PC-9 (cell line): ENCODE data around the gene RAB11B. TPM values are rescaled to one million over a fixed set of nuclear protein-coding genes. Genes with fewer than 3 reads are reported as not detected.
"Not testable (repeated sequence)": the region's sequence is repeated elsewhere in the genome, so short reads cannot be mapped to it uniquely, and the experiment has no call there.

Source experiments
- BruUV-seq: library from RNA; stranded (reverse); fragments of 400-500 nt; replicated peaks from 2 replicates; lab custom pipeline; 2021; lab: Mats Ljungman, UMichigan
- CTCF ChIA-PET: fragments of 300-600 bp; sonication (Branson Sonifier 250); formaldehyde crosslinking; loops from one replicate; lab custom pipeline; 2022; ENCODE audit warnings: antibody characterized with exemption; lab: Charles Lee
- POLR2A ChIA-PET: fragments of 300-600 bp; sonication (Branson Sonifier 250); formaldehyde crosslinking; loops from one replicate; lab custom pipeline; 2022; ENCODE audit warnings: antibody characterized with exemption; ENCODE audit not compliant: unreplicated experiment; lab: Charles Lee
- DNase-seq, 2 experiments: peaks; one replicate each; pipeline versions ENCODE4 v3.0.0 to v3.0.0-alpha.2; 2015 to 2022; ENCODE audit warnings: mixed read lengths in 1 of 2
- H2AFZ ChIP-seq: fragments of 200-600 bp; sonication (generic); 2 replicates; pipeline ENCODE4 v1.8.1; 2017; ENCODE audit warnings: antibody characterized with exemption
- H3F3A ChIP-seq: fragments of 200-600 bp; sonication (generic); 2 replicates; pipeline ENCODE4 v1.8.1; 2017; ENCODE audit warnings: antibody characterized with exemption, mild to moderate bottlenecking, low read depth; ENCODE audit not compliant: insufficient read depth
- H3K27ac ChIP-seq: fragments of 200-600 bp; sonication (generic); 2 replicates; pipeline ENCODE4 v1.6.1; 2016; ENCODE audit warnings: mixed run types
- H3K27me3 ChIP-seq: fragments of 200-600 bp; sonication (generic); 2 replicates; pipeline ENCODE4 v1.6.1; 2016; ENCODE audit warnings: low read depth, mixed run types; ENCODE audit not compliant: insufficient read depth
- H3K36me3 ChIP-seq: fragments of 200-600 bp; sonication (generic); 2 replicates; pipeline ENCODE4 v1.6.1; 2016; ENCODE audit warnings: low read depth, mixed run types
- H3K4me1 ChIP-seq: fragments of 200-600 bp; sonication (generic); replicated peaks from 2 replicates; pipeline ENCODE4 v1.6.1; 2016; ENCODE audit warnings: mixed run types; ENCODE audit not compliant: insufficient read depth
- H3K4me2 ChIP-seq: fragments of 200-600 bp; sonication (generic); 2 replicates; pipeline ENCODE4 v1.6.1; 2017; ENCODE audit warnings: mixed run types
- H3K4me3 ChIP-seq: fragments of 200-600 bp; sonication (generic); 2 replicates; pipeline ENCODE4 v1.6.1; 2016; ENCODE audit warnings: mixed run types
- H3K79me2 ChIP-seq: fragments of 200-600 bp; sonication (generic); 2 replicates; pipeline ENCODE4 v1.6.1; 2017; ENCODE audit warnings: low read depth, mixed run types
- H3K9me2 ChIP-seq: fragments of 200-600 bp; sonication (generic); 2 replicates; pipeline ENCODE4 v1.8.1; 2017; ENCODE audit warnings: mild to moderate bottlenecking; ENCODE audit not compliant: insufficient read depth
- H3K9me3 ChIP-seq: fragments of 200-600 bp; sonication (generic); 2 replicates; pipeline ENCODE4 v1.8.1; 2016; ENCODE audit warnings: low read depth; ENCODE audit not compliant: insufficient read depth
- H4K20me1 ChIP-seq: fragments of 200-600 bp; sonication (generic); 2 replicates; pipeline ENCODE4 v1.8.1; 2017; ENCODE audit not compliant: insufficient read depth
- CTCF ChIP-seq: fragments of 200-600 bp; sonication (generic); conservative IDR thresholded peaks from 2 replicates; pipeline ENCODE4 v1.6.1; 2017; ENCODE audit warnings: mixed run types, antibody characterized with exemption, mild to moderate bottlenecking, moderate library complexity
- EZH2 ChIP-seq: fragments of 200-600 bp; sonication (generic); IDR thresholded peaks from 2 replicates; pipeline ENCODE4 v1.8.0; 2017; ENCODE audit warnings: antibody characterized with exemption, low read depth
- intact Hi-C: fragments of 100-400 bp; cut with micrococcal nuclease; formaldehyde crosslinking; loops from one replicate; pipeline ENCODE4 v1.10.0; 2022; ENCODE audit not compliant: unreplicated experiment
- total RNA-seq: library from RNA; stranded (reverse); gene quantifications from 2 replicates; pipeline ENCODE4 v1.2.3, GENCODE V29; 2021

RAB11B gene
- total RNA-seq, 1 experiment from 2014 or later = 126 TPM

DNA sequence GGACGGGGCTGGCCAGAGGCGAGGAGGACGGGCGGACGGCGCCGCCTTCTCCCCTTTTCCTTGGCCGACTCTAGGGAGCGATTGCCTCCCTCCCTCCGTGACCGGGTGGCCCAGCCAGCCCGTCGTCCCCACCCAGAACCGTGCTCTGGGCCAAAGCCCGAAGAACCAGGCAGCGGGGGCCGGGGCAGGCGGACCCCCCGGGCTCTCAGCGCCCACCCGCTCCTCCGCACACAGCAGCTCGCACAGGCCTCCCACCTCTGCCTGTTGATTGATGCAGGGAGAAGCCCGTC, 13.6 kb downstream of the RAB11B start:
- CTCF ChIA-PET = no interaction called here
- no peak overlapping the region for H3K27ac ChIP-seq
- BruUV-seq = TSS peak; percentile 28

GRCh38 chr19:8404391-8405151, 14.4 kb downstream of the RAB11B start:
- Histone ChIP-seq H3K4me1 (no peaks in the 10 kb centered on the region), H2AFZ (no peak overlapping the region), H3F3A (peaks cover 20% of the 10 kb centered on the region; the same call in 1 of the 2 replicates), H3K36me3 (peaks cover 8% of the 10 kb centered on the region; the same call in 1 of the 2 replicates), H3K9me2 (no peaks in the 10 kb centered on the region), H4K20me1 (peaks cover 23% of the 10 kb centered on the region), H3K9me3 (no peaks in the 10 kb centered on the region), H3K4me2 (no peak overlapping the region), H3K79me2 (peaks cover under 1% of the 10 kb centered on the region; the same call in 1 of the 2 replicates), H3K4me3 (no peak overlapping the region), H3K27ac (no peak overlapping the region), H3K27me3 (no peaks in the 10 kb centered on the region)
- intact Hi-C loops = no loop called here
- no TSS peak for BruUV-seq
- no peak for DNase-seq
- POLR2A ChIA-PET = no interaction called here
- CTCF ChIA-PET = interaction anchor here (0.8 to 0.9 kb wide), 2 partner anchors 50 to 175 kb away, joined by 3 to 4 read pairs; no protein-coding TSS in a partner anchor
- TF ChIP-seq CTCF (no peak), EZH2 (no peak)

More for the DNA sequence above, 13.6 kb downstream of the RAB11B start:
- no peak for DNase-seq
- intact Hi-C loops = no loop called here
- Histone ChIP-seq H3F3A (peaks cover 20% of the 10 kb centered on the region; the same call in 1 of the 2 replicates), H4K20me1 (peaks cover 31% of the 10 kb centered on the region), H3K4me2 (no peak overlapping the region), H2AFZ (no peak overlapping the region), H3K4me3 (no peak overlapping the region), H3K4me1 (no peaks in the 10 kb centered on the region), H3K27me3 (no peaks in the 10 kb centered on the region), H3K9me2 (no peaks in the 10 kb centered on the region), H3K36me3 (peaks cover 8% of the 10 kb centered on the region; the same call in 1 of the 2 replicates), H3K9me3 (no peaks in the 10 kb centered on the region), H3K79me2 (peaks cover 6% of the 10 kb centered on the region; the same call in 1 of the 2 replicates)
- TF ChIP-seq EZH2 (no peak), CTCF (no peak)
- POLR2A ChIA-PET = interaction anchor here (0.9 kb wide), 1 partner anchor 48 kb away, joined by 4 read pairs; no protein-coding TSS in a partner anchor

DNA sequence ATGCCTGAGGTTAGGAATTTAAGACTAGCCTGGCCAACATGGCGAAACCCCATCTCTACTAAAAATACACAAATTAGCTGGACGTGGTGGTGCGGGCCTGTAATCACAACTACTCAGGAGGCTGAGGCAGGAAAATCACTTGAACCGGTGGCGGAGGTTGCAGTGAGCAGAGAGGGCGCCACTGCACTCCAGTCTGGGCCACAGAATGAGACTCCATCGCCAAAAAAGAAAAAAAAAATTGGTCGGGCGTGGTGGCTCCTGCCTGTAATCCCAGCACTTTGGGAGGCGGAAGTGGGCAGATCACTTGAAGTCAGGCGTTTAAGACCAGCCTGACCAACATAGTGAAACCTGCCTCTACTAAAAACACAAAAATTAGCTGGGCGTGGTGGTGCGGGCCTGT, 20.6 kb downstream of the RAB11B start:
- CTCF ChIA-PET = interaction anchor here (0.6 kb wide), 1 partner anchor 74 kb away, joined by 3 read pairs; no protein-coding TSS in a partner anchor
- H3K79me2 ChIP-seq, H3K9me2 ChIP-seq, DNase-seq, H3K4me1 ChIP-seq, H3K36me3 ChIP-seq, BruUV-seq, H4K20me1 ChIP-seq, H3K27ac ChIP-seq, H3K4me3 ChIP-seq, H3K27me3 ChIP-seq, H3K9me3 ChIP-seq, H2AFZ ChIP-seq, H3K4me2 ChIP-seq: not testable (repeated sequence)
- intact Hi-C loops = loop anchor here (5.0 to 10.0 kb wide), 2 partner anchors 47 to 74 kb away; no protein-coding TSS in a partner anchor
- POLR2A ChIA-PET = interaction anchor here (0.5 kb wide), 1 partner anchor 90 kb away, joined by 4 read pairs; no protein-coding TSS in a partner anchor
- peaks cover 37% of the 10 kb centered on the region for H3F3A ChIP-seq
